Measurements from ENCODE around the gene ACADVL.
"Not testable (repeated sequence)": the region's sequence is repeated elsewhere in the genome, so short reads cannot be mapped to it uniquely, and the experiment has no call there.

GRCh38 chr17:7182101-7182500 lies 37.6 kb upstream of the ACADVL start:
- TF ChIP-seq CTCF (IDR thresholded peaks at IDR 0.05; ENCODE audit: low read depth, low read length, missing input control); REST (IDR thresholded peaks at IDR 0.05); TAF1 (conservative IDR thresholded peaks at IDR 0.05): not testable (repeated sequence)

Measured in liver (tissue), 3 donors.